ENCODE measurements around the gene AHI1.

Gene AHI1

DNA sequence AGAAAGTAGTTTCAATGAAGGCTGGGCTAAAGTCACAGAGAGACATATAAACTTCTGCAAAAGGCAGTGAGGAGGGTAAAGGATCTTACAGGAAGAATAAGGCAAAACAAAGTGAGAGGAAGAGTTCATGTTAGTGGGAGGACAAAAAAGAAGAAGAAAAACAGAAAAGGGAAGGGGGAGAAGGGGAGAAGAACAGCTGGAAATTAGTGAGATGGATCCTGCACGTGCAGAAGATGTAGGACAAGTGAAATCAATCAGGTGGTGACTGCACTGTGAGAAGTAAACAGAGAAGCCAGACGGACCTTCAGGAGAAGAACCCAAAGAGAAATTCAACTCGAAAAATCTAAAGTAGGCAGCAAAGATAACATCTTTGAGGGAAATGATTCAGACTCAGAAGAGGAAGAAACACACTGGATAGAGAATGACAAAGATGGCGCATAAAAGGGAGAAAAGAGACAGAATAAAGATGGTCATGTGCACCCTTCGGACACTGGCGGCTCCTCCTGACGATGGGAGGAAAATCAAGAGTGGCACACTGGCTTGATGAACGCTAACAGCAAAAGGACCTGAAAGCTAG is 210.5 kb downstream of the AHI1 start:
- DNase-seq = no peak

GRCh38 chr6:135285165-135285564 is 212.4 kb downstream of the AHI1 start:
- no peak for DNase-seq

- no peak for DNase-seq
These were observed 213.6 kb downstream of the AHI1 start for GRCh38 chr6:135283926-135284325.

DNA sequence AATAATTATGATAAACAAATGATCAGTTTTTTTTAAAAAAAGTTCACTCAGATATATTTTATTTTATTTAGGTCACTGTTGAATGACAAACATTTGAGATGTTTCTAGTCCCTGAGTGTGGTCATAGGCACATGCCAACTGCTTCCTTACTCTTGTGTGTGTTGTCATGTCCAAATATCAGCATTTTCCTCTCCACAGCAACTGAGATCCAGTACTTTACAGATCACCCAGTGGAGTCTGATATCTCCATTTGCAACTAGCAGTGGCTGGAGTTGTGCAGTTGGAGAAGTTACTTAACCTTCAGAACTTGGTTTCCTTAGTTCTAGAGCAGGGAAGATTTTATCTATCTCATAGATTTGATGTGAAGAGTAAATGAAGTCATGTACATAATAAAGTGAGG is 215.1 kb downstream of the AHI1 start:
- no peak for DNase-seq

GRCh38 chr6:135281964-135282363 is 215.6 kb downstream of the AHI1 start:
- no peak for DNase-seq

DNA sequence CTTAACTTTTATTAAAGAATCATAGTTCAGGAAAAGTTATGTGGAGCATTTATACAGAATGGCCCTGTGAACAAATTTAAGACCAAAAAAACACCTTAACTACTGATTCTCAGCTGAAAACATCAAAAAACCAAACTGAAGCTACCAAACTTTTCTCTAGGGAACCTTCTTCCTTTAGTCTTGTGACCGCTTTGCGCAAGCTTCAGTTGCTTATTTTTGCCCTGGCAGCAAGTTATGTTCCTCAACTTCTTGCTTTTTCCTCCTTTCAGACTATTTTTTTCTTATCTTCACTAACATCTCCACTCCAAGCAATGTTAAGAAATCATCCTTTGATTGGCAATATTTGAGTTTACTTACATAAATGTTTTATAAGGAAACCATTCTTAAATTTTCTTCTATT is 216.3 kb downstream of the AHI1 start:
- DNase-seq = no peak

GRCh38 chr6:135280375-135281136 is 217.0 kb downstream of the AHI1 start:
- no peak for DNase-seq

DNA sequence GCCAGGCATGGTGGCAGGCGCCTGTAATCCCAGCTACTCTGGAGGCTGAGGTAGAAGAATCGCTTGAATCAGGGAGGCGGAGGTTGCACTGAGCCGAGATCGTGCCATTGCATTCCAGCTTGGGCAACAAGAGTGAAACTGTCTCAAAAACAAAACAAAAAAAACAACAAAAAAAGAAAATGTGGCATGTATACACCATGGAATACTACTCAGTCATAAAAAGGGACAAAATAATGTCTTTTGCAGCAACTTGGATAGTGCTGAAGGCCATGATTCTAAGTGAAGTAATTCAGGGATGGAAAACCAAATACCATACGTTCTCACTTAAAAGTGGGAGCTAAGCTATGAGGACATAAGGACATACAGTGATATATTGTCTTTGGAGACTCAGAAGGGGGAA is 220.1 kb downstream of the AHI1 start:
- no peak for DNase-seq

DNA sequence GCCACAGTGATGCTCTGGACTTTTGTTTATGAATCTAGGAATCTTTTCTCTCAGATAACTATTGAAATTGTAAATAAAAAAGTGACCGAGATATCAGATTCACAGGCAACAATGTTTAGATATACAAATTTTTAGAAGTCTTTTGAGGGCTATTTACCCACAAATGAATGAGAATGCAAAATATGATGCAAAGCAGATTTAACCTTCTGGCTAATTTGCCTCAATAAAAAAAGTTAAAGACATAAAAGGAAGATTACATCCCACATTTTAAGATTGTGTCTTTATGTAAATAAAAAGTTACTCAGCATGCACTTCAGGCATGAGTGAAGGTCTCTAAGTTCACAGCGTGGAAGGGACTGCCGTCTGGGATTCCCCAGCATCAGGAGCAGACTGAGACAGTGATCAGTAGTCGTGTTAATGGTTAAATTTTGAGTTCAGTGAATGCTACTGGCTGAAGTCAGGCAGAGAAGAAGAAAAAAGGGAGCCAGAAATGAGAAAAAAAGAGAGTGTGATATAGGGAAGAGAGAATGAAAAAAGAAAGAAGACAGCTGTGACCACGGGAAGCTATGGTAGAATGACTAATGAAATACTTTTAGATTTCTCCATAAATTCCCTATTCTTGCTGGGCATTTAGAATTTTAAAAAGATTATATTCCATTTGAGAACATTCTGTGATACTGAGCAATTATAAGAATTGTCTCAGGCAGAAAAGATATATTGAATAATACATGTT is 222.8 kb downstream of the AHI1 start:
- DNase-seq = no peak

- DNase-seq = no peak
These were observed 225.9 kb downstream of the AHI1 start for GRCh38 chr6:135271626-135272025.

DNA sequence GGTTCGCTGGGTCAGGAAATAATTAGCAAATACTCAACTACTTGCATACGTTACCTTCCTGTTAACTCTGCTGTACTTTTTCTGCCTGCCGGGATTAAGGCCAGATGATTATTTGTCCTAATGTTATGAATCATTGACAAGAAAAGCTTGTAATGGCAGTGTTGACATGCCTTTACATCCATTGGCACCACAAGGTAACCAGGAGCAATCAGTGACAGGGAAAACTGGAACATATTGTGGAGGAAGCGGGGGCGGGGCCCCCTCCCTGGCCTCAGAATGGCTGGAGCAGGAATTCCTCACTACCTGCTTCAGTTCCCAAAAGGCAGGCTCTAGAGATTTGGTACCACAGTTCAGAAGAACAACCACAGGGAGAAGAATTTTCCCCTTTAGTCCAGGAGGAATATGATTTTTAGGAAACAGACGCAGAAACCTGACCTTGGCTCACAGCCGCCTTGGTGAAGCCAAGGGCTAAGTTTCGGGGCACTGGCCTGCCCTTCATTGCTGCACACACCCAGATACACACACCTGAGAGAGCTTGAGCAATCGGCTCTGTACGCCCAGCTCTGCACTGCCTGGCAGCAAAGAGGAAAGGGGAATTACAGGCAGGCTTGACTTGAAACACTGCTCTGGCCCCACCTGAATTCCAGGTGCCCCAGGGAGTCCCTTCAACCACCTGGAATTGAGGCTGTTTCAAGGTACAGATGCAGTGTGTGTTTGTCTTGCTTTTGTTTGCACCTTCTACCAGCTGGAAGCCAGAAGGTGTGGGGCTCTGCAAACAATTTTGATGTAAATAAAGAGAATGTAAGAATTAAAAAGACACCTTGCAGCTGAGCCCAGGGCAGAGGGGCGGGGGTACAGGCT is 226.6 kb downstream of the AHI1 start:
- no peak for DNase-seq

GRCh38 chr6:135269481-135269891 is 228.1 kb downstream of the AHI1 start:
- no peak for DNase-seq

DNA sequence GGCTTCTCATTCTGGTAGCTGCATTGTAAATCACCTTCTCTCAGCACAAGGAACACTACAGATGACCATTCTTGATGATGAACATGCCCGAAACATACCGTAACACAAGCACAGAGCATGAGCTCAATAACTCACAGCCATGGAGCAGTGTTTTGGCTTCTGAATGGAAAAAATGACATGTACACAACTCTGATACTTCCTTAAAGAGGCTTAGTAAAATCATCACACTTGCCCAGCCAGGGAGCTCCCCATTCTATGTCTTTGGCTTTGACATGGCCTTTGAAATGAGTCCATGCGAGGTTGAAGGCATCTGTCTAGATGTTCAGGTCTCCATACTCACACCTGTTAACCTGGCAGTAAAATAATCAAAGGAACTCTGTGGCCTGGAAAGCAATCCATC is 228.8 kb downstream of the AHI1 start:
- no peak for DNase-seq

DNA sequence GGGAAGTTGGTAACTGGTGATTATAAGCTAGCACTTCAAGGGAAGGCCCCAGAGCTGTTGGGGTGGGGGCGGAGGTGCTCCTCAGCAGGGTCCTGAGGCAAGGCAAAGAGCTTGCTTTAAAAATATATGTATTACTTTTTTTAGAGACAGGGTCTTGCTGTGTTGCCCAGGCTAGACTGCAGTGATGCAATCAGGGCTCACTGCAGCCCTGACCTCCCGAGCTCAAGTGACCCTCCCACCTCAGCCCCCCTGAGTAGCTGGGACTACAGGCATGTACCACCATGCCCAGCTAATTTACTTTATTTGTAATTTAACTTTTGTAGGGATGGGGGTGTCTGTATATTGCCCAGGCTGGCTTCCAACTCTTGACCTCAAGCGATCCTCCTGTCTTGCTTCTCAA is 229.3 kb downstream of the AHI1 start:
- no peak for DNase-seq

- no peak for DNase-seq
These were observed 230.5 kb downstream of the AHI1 start for GRCh38 chr6:135267085-135267484.

DNA sequence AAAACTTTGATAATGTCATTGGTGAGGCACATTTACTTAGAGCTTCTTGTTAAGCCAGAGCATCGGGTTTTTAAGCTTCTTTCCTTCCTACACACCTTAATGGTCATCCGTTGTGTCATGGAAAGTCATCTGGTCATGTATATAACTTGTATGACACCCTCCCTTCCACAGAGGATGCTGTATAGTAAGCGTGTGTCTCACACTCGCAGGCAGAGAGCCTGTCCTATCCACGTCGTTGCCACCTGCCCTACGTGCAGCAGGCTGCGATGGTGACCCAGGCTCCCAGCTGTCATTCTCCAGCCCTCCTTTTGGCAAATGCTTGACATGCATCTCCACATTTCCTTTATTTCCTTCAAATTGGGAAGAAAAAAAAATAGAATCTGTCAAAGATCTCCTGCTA is 230.9 kb downstream of the AHI1 start:
- no peak for DNase-seq

DNA sequence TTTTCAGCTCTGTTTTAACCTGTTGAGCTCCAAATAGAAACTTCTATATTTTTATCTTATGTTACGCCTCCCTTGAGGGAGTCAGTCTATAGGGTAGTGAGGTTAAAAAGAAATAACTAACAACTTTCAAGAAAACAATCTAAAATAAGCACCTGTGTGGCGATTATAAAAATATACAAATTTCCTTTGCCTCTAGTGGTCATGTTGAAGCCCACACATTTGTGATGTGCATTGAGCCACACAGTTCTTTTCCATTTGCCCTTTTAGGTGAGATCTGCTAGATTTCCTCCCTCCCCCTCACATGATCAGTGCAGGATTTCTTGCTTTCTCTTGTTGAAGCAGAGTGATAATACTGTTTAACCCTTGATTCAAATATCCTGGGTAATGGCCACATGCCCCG is 232.3 kb downstream of the AHI1 start:
- DNase-seq = no peak

DNA sequence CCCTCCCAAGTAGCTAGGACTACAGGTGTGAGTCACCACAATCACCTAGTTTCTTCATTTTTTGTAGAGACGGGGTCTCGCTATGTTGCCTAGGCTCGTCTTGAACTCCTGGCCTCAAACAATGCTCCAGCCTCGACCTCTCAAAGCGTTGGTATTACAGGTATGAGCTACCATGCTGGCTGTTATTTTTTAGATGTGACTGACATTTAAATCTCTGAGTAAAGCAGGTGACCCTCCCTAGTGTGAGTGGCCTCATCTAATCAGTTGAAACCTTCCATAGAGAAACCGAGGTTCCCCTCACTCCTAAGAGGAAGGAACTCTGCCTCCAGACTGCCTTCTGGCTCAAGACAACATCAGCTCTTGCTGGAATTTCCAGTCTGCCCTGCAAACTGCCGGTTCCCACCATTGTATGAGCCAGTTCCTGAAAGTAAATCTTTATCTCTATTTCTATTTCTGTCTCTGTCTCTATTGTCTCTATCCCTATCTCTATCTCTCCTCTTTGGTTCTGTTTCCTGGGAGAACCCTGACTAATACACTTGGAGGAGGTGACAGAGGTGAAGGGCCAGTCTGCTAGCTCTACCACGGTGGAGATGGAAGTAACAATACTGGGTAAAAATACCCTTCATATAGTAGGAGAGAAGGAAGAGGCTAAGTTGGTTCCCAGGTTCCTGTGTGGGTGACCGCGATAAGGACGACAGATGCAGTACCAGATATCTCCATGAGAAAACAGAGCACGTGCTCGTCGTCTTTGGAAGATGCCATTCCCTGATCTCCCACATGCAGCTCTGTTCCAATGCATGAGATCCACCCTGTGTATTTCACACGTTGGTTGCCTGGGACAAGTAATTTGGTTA is 235.4 kb downstream of the AHI1 start:
- DNase-seq = no peak

- DNase-seq = no peak
These were observed 236.9 kb downstream of the AHI1 start for GRCh38 chr6:135260612-135261011.

- DNase-seq = no peak
These were observed 238.6 kb downstream of the AHI1 start for GRCh38 chr6:135258970-135259369.

GRCh38 chr6:135257631-135258405 is 239.7 kb downstream of the AHI1 start:
- DNase-seq = no peak
